Cerebellar nuclear complex (tissue), 1 donor: ENCODE data around the gene MMAA.
"Not testable (repeated sequence)": the region's sequence is repeated elsewhere in the genome, so short reads cannot be mapped to it uniquely, and the experiment has no call there.

Experiments
- DNase-seq, 2 experiments: peaks; one replicate each; lab custom pipeline; 2025; lab: John Stamatoyannopoulos, UW

The MMAA gene

DNA sequence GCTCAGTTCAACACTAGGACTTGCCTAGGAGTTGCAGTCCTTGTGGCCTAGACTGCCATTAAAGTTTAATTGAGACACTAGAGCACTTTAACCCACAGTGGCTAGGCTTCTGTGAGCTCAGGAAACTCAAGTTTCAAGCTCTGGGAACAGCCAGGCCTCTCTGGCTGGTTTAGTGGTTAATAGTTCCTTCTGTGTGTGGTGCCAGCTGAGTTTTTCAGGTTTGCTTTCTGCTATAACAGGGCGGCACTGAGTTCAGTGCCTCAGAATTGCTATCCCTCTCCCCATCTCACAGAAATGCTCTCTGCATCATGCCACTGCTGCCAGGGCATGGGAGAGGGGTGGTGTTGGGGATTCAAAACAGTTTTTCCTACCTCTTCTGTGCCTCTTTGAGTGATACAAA, 15.9 kb downstream of the MMAA start:
- no peak for DNase-seq

DNA sequence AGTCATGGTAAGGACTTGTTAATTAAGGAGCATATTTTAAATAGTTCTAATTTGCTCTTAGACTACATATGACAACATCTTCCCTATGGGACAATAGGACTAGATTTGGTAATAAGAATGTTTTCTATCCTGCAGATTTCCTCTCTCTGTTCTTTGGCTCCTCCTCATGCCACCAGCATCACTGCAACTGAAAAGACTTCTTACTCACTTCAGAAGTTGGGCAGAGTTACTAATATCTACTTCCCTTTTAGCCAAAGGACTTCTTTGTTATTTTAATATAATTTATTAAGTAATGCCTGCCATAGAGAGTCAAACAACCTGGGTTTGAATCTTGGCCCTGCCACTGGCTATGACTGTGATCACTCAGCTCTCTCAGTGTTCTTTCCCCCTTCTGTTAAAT, 16.4 kb downstream of the MMAA start:
- no peak for DNase-seq

DNA sequence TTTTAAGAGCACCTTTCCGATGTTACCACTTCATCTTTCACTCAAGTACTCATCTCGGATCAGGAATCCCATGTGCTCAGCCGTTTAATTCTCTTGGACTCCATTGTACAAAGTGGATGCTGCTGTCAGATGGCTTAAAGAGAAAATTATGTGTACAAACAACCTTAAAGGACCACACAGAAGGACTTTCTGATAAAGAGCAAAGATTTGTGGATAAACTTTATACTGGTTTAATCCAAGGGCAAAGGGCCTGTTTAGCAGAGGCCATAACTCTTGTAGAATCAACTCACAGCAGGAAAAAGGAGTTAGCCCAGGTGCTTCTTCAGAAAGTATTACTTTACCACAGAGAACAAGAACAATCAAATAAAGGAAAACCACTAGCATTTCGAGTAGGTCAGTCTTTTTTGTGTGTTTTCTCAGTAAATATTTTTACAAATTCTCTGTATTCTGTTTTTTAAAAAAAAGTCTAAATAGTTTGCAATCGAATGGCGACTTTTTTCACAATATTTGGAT, 20.1 kb downstream of the MMAA start:
- no peak for DNase-seq

DNA sequence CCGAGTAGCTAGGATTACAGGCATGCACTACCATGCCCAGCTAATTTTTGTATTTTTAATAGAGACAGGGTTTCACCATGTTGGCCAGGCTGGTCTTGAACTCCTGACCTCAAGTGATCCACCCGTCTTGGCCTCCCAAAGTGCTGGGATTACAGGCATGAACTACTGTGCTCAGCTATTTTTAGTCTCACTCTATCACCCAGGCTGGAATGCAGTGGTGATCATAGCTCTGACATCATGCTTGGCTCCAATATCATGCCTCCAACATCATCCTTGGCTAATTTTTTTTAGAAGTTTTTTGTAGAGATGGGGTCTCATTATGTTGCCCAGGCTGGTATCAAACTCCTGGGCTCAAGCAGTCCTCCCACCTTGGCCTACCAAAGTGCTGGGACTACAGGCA, 21.1 kb downstream of the MMAA start:
- not testable (repeated sequence) for DNase-seq

DNA sequence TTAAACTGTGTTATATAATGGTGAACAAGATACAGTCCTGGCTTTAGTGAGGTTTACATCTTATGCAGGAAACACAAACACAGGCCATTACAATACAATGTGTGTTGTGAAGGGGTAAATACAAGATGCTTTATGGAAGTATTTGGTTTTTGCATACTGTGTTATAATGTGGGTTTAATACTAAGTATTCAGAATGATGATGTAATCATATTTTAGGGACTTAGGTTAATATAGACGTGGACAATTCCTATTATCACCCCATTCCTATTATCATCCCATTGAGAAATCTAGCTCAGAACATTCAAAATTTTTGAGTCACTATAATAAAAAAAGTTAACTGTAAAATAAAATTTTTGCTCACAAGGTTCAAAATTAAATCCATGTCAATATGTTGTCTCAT, 24.1 kb downstream of the MMAA start:
- no peak for DNase-seq

DNA sequence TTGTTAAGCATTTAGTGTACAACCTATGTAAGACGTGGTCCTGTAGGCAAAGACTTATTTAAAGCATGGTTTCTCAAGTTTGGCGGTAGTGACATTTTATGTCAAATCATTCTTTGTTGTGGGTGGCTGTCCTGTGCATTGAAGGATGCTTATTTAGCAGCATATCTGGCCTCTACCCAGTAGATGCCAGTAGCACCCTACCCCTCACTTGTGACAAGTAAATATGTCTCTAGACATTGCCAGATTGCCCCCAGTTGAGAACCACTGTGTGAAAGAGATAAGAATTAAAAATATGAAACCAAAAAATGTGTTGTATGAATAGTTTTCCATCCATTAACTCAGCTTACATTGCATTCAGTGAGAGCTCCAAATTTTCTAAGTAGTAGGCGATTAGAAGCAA, 25.5 kb downstream of the MMAA start:
- DNase-seq = no peak

DNA sequence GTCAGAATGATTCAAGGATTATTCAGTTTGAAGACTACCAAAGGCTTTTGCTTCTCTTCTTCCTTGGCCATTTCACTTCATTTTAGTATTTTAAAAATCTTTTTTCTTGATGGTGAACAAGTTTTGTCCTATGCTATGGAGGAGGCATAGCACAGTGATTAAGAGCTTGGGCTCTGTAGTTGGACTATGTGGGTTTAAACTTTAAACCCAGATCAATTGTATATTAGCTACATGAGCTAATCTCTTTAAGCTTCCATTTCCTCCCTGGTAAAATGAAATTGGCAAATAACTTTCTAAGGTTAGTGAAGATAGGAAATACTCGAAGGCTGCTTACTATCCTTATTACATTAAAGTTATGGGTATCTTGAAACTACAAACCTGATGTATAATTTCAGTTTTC, 37.0 kb downstream of the MMAA start:
- DNase-seq = no peak

DNA sequence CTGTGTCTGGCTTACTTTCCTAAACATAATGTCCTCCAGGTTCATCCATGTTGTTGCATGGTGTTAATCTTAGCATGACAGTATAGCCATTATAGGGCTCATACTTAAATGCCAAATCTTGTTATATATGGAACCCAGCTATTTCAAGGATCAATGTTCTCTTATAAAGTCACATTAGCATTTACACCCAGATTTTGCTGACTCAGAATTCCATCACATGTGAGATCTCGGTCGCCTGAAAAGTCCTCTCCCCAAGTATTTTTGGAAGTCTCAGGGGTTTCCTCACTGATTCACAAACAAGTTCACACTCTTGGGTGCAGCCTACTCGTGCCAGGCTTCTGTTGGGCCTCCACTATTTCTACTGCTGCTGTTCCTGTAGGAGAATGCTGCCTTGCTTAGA, 40.9 kb downstream of the MMAA start:
- no peak for DNase-seq

DNA sequence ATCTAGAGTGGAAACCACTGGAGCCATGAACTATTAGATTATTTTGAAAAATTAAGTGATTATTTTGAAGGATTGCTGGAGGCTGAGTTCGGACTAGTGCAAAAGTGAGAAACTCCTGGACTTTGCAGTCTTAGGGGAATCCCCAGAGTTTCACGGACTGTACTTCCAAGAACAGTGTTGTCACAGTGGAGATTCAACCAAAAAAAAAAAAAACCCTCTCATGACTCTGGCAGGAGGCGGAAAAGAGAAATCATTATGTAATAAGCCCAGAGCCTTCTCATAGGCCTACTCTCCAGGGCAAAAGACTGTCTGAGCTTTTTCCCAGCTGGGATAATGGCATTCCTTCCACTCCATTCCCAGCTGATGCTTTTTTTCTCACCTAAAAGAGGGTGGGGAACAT, 44.0 kb downstream of the MMAA start:
- no peak for DNase-seq

DNA sequence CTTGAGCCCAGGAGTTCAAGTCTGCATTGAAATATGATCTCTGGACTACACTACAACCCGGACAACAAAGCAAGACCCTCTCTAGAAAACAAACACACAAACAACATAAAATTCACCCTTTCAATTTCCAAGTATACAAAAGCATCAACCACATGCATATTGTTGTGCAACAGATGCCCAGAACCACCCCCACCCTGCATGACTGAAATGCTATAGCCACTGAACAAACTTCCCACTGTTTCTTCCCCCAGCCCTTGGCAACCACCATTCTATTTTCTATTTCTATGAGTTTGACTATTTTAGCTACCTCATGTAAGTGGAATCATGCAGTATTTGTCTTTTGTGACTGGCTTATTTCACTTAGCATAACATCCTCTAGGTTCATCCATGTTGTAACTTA, 46.6 kb downstream of the MMAA start:
- no peak for DNase-seq

DNA sequence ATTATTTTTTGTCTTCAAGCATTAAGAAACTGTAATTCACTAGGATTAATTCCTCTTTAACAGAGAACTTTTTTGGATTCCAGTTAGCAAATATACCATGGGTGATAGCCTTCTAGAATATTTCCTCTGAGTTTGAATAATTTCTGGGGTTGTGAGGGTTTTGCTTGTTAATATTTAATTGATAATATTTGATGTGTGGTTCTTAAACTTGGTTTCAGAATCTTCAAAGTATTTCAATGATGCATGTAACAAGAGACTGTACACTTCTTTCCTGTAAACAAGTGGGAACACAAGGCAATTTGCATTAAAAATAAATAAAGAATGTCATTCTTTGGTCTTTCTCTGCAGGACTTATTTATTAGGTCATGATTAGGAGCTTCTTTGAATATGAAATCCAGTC, 51.2 kb downstream of the MMAA start:
- DNase-seq = no peak

DNA sequence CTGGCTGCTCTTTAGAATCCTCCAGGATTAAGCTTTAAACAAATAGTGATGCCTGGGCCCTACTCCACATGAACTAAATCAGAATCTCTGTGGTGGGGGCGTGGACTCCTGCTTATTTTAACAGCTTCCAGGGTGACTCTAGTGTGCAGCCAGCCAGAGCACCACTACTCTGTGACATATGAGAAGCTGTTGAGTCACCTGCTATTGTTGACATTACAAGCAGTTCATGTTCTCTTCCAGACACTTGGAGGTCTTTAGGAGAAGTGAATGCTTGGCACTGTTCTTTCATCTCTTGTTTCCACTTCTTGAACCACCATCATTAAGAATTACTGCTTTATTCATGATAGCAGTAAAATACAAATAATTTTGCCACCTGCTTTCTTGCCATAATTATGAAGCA, 60.3 kb downstream of the MMAA start:
- no peak for DNase-seq

DNA sequence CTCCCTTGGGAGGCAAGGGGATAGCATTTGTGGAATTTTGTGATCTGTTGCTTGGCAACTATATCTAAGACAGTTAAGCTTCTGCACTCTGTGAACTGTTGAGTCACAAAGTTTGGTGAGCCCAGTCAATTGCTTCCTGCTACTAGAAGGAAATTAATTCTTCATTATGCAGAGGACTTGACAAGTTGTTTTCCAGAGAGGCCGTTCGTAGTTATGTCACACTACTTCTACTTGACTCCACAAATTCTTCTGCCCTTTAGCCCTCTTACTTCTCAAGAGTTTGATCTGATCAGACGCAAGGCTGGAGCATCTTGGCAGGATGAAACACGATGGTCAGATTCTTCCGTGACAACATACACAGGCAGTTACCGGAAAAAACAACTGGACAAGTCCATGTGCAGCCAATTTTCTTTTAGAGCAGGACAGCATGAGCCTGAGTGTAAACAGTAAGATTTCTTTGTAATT, 60.8 kb downstream of the MMAA start, which contains the start of gene C4orf51:
Gene C4orf51 (plus strand): TSS at position 156 of the 465 bp plus-strand sequence. CDS start 58 bp downstream, at position 214.
- no peak for DNase-seq

DNA sequence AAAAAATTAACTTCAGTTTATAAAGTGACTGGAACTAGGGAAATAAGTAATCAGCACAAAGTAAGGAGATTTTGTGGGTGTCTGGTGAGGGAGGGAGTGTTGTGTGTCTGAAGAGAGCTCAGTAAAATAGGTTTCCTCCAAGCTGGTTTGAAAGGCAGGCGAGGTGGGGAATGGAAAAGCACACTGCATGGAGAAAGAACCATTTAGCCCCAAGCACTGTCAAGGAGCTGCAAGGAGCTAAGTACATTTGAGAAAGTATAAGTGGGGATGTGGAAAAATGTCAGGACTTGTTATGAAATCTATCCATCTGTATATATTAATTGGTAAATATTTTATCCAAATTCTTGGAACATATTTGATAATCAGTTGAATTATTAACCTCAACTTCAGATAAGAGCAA, 61.7 kb downstream of the MMAA start:
- no peak for DNase-seq

DNA sequence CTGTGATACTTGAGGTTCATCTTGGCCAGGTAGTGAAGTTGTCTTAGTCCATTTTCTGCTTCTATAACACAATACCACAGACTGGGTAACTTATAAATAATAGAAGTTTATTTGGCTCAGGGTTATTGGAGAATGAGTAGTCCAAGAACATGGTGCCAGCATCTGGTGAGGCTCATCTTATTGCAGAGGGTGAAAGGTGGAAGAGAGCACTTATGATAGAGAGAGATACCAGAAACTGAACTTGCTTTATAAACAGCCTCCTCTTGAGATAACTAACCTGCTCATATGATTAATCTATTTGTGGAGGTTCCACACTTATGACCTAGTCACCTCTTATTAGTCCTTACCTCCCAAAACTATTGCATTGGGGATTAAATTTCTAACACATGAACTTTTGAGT, 62.3 kb downstream of the MMAA start:
- DNase-seq = no peak

DNA sequence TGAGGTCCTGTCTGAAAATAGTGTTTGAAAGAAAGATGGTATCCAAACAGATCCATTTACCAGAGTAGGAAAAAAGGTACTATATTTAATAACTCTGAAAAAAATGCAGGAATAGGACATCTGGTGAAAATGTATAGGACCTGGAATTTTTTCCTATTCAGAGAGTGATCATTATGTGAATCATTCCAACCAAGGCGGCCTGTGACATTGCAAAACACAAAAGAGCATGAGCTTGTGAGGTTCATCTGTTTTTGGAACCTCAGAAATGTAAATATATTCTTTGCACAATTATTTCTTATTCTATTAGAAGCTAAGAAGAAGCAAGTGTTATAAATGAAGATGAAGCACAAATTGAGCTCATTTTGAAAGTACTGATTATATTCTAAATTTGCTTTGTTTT, 62.8 kb downstream of the MMAA start:
- DNase-seq = no peak

DNA sequence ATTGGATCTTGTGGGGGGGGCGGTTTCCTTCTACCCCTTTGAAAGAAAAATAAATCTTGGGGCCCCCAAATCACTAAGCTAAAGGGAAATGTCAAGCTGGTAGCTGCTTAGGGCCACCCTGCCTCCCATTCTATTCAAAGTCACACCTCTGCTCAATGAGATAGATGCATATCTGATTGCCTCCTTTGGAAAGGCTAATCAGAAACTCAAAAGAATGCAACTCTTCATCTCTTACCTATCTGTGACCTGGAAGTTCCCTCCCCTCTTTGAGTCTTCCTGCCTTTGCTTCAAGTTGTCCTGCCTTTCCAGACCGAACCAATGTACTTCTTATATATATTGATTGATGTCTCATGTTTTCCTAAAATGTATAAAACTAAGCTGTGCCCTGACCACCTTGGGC, 67.8 kb downstream of the MMAA start:
- DNase-seq = no peak

DNA sequence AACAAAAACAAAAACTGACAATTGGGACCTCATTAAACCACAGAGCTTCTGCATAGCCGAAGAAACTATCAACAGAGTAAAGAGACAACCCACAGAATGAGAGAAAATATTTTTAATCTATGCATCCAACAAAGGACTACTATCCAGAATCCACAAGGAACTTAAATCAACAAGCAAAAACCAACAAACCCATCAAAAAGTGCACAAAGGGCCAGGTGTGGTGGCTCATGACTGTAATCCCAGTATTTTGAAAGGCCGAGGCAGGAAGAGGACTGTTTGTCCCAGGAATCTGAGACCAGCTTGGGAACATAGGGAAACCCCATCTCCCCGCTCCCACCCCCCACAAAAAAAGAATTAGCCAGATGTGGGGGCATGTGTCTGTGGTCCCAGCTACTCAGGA, 71.4 kb downstream of the MMAA start:
- DNase-seq = no peak

DNA sequence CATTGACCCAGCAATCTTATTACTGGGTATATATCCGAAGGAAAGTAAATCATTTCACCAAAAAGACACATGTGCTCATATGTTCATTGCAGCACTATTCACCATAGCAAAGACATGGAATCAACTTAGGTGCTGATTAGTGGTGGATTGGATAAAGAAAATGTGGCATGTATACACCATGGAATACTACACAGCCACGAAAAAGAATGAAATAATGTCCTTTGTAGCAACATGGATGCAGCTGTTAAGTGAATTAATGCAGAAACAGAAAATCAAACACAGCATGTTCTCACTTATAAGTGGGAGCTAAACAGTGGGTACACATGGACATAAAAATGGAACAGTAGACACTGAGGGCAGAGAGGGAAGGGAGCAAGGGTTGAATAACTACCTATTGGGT, 72.2 kb downstream of the MMAA start:
- not testable (repeated sequence) for DNase-seq

DNA sequence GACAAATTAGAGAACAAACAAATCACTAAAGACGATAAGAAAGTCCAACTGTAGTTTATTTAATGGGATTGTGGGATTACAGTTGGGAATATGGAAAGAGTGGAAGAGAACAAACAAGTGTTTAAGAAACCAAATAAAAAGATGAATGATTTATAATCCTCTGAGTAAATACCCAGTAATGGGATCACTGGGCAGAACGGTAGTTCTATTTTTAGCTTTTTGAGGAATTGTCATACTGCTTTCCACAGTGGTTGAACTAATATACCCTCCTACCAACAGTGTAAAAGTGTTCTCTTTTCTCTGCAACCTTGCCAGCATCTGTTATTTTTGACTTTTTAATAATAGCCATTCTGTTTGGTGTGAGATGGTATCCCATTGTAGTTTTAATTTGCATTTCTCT, 75.7 kb downstream of the MMAA start:
- DNase-seq = no peak

DNA sequence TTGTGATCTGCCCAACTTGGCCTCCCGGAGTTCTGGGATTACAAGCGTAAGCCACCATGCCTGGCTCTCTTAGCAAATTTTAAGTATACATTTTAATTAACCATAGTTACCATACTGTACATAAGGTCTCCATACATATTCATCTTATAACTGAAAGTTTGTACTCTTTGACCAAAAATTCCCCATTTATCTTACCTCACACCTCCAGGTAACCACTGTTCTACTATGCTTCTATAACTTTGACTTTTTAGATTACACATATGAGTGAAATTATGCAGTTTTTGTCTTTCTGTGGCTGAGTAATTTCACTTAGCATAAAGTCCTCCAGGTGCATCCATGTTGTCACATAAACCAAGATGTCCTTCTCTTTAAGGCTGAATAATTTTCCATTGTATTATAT, 78.1 kb downstream of the MMAA start:
- DNase-seq = no peak

DNA sequence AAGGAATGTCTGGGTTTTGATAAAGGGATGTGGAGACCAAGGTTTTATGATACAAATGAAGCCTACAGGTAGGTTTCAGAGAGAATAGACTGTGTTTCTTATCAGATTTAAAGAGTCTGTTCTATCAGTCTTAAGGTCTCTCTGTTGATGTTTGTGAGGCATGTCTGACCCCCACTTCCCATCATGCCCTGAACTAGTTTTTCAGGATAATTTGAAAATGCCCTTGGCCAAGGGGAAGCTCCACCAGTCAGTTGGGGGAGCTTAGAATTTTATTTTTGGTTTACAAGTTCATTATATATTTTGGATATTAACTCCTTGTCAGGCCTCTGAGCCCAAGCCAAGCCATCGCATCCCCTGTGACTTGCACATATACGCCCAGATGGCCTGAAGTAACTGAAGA, 79.3 kb downstream of the MMAA start:
- DNase-seq = no peak

DNA sequence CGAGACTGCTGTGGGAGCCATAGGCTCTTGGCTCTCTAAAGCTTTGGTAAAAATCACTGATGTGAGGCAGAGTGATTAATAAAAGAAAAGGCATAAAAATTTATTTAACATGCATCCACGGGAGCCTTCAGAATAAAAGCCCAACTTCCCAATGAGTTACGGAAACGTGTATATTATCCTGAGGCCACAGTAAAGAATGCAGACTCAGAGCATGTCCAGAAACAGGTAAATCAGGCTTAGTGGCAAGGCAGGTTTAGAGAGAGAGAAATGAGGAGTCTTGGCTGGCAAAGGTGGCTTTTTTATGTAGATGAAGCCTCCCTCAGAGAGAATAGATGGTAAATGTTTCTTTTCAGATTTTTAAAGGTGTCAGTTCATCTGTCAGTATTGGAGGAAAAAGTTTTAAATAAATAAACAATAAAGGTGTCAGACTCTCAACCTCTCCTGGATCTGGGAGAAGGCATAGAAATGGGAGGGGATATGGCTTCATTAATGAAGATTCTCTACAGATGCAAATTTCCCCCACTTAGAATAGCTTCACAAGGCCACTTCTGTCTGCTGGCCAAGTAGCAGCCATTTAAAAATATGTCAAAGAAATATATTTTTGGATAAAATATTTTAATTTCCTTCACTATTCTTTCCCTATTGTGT, 84.8 kb downstream of the MMAA start:
- DNase-seq = no peak

DNA sequence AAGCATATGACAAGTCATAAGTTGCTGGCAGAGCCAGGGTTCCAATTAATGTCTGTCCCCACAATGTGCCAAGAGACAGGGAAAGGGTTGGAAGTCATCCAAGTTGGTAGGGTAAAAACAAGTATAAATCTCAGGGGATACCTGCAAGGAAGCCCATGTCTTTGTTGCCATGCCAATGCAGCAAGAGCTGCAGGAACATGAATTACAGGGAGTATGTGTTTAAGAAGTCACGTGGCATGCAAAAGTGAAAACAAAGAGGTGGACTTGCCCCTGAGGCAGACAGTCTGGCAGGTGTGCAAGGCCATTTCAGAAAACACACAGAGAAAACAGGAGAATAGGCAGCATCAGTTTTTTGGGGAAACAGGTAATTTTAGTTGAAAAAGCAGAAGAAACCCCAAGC, 90.2 kb downstream of the MMAA start:
- DNase-seq = no peak
